ENCODE measurements around the gene VPREB3.

GRCh38 chr22:23772315-23772648 is 18.1 kb upstream of the VPREB3 start:
- no peak for TF ChIP-seq POLR2A (IDR thresholded peaks at IDR 0.05; ENCODE audit: low read length)
- no peak for TF ChIP-seq GATA1 (IDR thresholded peaks at IDR 0.05; ENCODE audit: low read depth, low read length)
